Fibroblast of the aortic adventitia (primary cell): ENCODE data around the gene MIF4GD. TPM values are rescaled to one million over a fixed set of nuclear protein-coding genes. Genes with fewer than 3 reads are reported as not detected.
"Not testable (repeated sequence)": the region's sequence is repeated elsewhere in the genome, so short reads cannot be mapped to it uniquely, and the experiment has no call there.

Experiments used
- DNase-seq: peaks from one replicate; pipeline ENCODE4 v3.0.0-alpha.2; 2010; ENCODE audit warnings: low read depth
- H3K4me3 ChIP-seq: 2 replicates; pipeline ENCODE4 v1.5.1; 2011; ENCODE audit warnings: low read depth, mild to moderate bottlenecking, control low read depth, low read length, moderate library complexity
- total RNA-seq: library from RNA; depleted of rRNA; stranded (reverse); fragments of >200 nt; gene quantifications from 2 replicates; pipeline ENCODE4 v1.2.3, GENCODE V29; 2012; ENCODE audit warnings: low replicate concordance
- TF ChIP-seq, protein P1 (sequence below): IDR thresholded peaks from 2 replicates; pipeline ENCODE4 v1.5.1; 2011; ENCODE audit warnings: mild to moderate bottlenecking, low read length, control low read depth, inconsistent platforms; ENCODE audit not compliant: insufficient read depth

Gene MIF4GD
- total RNA-seq, 1 donor: 9.9 TPM

DNA sequence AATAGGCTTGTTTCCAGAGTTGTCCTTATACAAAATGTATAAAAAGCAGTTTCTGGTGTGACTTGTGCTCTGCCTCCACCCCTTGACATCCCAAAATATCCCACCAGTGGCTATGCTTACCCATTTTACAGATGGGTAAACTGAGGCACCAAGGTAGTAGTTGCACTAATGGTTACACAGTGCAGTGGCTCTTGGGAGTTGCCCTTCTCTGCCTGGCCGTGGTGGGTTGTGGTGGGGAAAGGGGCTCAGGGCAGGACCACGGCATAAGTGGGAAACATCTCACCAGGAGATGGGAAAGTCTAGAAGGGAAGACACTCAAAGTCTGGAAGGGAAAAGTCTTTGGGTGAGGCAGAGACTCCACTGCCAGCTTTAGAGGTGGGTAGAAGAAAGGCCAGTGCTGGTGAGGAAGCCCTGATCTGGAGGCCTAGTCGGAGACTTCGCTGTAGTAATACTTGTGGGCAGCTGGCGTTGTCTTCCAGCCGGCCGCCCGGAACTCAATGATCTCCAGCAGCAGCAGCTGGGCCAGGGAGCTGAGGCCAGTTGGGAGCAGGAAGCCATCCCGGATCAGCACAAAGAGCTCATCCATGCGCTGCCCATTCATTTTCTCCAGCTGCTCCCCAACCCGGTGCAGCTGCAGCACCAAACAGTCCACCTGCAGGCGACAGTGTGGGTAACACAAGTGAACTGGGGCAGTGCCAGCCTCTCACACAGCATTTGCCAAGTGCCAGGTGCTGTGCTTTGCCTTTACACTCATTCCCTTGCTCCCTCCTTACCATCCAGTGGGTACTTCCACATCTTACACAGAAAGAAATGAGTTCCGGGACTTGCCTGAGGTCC, 4.5 kb downstream of the MIF4GD start:
- DNase-seq: no peak
- no peak overlapping the region for H3K4me3 ChIP-seq
- TF ChIP-seq, protein P1, sequence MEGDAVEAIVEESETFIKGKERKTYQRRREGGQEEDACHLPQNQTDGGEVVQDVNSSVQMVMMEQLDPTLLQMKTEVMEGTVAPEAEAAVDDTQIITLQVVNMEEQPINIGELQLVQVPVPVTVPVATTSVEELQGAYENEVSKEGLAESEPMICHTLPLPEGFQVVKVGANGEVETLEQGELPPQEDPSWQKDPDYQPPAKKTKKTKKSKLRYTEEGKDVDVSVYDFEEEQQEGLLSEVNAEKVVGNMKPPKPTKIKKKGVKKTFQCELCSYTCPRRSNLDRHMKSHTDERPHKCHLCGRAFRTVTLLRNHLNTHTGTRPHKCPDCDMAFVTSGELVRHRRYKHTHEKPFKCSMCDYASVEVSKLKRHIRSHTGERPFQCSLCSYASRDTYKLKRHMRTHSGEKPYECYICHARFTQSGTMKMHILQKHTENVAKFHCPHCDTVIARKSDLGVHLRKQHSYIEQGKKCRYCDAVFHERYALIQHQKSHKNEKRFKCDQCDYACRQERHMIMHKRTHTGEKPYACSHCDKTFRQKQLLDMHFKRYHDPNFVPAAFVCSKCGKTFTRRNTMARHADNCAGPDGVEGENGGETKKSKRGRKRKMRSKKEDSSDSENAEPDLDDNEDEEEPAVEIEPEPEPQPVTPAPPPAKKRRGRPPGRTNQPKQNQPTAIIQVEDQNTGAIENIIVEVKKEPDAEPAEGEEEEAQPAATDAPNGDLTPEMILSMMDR: no peak

DNA sequence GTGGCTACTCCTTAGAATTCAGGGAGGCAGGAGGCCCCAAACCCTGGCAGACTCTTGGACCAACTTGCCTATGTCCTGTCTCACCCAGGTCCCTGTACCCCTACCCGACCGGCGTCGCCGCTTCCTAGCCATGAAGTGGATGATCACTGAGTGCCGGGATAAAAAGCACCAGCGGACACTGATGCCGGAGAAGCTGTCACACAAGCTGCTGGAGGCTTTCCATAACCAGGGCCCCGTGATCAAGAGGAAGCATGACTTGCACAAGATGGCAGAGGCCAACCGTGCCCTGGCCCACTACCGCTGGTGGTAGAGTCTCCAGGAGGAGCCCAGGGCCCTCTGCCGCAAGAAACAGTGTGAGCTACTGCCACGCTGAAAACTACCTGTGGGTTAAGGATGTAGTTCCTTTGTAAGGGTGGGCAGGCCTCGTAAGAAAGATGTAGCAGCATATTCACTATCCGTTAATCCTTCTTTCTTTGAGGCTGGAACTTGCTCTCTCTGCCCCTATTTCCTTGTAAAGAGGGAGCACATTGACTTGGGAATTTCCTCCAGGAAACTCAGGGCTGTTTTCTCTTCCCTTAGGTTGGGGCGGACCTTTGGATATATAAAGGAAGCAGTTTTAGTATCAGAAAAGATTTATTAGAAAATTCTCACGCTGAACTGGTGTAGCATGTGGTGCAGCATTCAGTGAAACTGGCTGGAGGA, 5.3 kb downstream of the MIF4GD start:
- no peak for DNase-seq
- H3K4me3 ChIP-seq: no peak overlapping the region
- TF ChIP-seq, protein P1: no peak

DNA sequence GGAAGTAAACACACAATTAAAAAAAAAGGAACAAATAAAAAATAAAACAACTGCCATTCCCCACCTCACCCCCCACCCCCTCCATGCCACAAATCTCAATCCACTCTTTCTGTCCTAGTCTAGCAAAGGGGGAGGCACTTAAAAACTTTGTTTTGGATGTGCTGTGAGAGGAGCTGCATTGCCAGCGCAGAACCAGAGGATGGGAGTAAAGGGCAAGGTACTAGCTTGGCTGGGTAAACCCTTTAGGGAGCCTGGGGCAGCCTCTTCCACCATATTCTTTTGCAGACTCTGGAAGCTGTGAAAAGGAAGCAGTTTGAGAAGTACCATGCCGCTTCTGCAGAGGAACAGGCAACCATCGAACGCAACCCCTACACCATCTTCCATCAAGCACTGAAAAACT, 8.0 kb downstream of the MIF4GD start:
- no peak overlapping the region for H3K4me3 ChIP-seq
- no peak for DNase-seq
- TF ChIP-seq, protein P1: no peak

DNA sequence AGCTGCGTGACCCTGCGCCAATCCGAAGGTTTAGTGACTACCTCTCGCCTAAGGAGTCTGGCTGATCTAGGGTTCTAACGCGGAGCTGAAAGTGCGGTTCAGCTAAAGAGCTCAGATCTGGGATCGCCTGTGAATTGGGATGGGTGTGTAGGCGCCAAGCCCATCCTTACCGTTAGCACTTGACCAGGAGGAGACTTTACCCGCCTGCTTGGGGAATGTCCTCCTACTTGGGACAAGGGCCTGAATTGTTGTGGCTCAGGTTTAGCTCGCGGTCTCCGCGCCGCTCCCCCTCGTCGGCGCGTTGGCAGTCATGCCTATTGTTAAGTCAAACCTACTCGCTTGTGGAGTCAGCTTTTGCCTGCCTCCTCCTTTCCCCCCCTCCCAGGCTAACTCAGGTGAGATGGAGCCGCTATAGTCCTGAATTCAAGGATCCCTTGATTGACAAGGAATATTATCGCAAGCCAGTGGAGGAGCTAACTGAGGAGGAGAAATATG, 8.9 kb downstream of the MIF4GD start:
- TF ChIP-seq, protein P1: no peak
- no peak for DNase-seq
- peak overlapping the region; percentile 93 for H3K4me3 ChIP-seq

DNA sequence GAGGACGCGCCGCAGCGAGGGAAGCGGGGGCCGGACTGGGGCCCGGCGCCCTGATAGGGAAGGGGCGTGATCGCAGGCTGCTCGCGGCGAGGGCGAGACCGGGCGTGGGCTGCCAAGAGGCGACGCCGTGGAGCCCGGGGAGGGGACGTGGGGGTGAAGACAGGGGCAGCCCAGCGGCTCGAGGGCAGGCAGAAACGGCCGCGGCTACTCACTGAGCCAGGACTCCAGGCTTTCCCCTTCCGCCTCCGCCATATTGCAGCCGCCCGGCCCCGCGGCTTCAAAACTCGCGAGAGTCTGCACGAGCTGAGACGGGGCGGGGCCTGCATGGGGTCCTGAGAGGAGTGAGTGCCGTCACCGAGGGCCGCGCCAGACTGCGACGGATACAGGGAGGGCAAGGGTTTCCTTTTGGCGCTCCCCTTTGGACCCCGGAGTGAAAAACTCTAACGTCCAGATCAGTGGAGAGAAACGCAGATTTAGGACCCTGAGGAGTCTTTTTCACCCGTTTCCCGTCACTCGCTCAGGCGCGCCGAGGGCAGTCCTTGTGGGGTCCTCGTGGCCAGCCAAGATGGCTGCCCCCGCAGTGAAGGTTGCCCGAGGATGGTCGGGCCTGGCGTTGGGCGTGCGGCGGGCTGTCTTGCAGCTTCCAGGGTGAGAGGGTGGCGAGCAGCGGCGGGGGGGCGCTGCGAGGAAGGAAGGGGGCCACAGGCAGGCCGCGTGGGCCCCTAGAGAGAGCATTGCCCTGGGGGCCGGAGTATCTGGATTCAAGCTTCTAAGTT, 9.5 kb downstream of the MIF4GD start, which contains the start of the genes GGA3 and MRPS7:
Gene GGA3 (minus strand): TSS at position 271 of the 776 bp plus-strand sequence. CDS start 19 bp downstream, at position 252.
Gene MRPS7 (plus strand): TSS at position 544 of the 776 bp plus-strand sequence. CDS start 22 bp downstream, at position 566.
- peak within 1 kb of the TSS; percentile 93 for H3K4me3 ChIP-seq
- TF ChIP-seq, protein P1: no peak
- DNase-seq: peak; percentile 93

DNA sequence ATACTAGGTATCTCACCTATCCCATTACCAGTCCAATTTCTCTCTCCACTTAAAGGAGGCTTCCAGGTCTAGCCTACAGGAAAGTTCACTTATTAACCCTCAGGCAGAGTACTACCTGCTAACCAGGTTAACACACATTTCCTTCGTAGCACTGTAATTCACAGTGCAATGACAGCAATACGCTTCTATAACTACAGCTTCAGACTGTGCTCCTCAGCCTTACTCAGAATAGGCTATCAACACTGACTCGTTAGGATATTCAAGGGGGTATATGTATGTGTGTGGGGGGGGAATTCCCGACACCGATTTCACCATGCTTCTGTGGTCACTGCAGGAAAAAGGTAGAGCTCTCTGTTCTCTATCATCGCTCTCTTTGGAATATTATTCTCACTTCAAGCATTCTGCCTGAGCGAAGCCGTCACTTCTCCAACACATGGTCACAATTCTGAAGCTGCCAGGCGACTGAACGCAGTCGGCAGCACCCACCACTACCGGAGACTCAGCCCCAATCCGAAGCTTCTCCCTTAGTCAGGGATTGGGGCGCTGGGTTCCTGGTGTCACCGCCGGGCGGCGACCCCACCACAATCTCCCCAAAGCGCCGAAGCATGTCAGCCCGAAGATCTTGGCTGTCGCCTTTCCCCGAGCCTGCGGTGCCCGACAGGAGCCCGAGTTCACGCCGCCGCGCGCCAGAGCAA, 10.2 kb downstream of the MIF4GD start:
- DNase-seq: no peak
- TF ChIP-seq, protein P1: peak; percentile 10
- peak overlapping the region; percentile 93 for H3K4me3 ChIP-seq

DNA sequence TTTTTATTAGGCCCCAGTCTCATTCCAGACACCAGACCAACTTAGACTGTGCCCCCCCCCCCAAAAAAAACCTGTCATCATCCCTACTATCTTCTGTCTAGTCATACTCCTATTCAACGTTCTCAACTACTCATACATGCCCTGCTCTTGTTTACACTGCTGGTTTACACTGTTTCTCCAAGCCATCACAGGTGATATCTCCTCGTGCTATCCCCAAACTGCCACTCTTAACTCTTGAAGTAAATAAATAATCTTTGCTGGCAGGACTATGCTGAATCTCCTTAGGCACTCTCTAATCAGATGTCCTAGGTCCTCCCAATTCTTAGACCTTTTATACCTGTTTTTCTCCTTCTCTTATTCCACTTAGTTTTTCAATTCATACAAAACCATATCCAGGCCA, 13.8 kb downstream of the MIF4GD start:
- not testable (repeated sequence) for DNase-seq, H3K4me3 ChIP-seq

DNA sequence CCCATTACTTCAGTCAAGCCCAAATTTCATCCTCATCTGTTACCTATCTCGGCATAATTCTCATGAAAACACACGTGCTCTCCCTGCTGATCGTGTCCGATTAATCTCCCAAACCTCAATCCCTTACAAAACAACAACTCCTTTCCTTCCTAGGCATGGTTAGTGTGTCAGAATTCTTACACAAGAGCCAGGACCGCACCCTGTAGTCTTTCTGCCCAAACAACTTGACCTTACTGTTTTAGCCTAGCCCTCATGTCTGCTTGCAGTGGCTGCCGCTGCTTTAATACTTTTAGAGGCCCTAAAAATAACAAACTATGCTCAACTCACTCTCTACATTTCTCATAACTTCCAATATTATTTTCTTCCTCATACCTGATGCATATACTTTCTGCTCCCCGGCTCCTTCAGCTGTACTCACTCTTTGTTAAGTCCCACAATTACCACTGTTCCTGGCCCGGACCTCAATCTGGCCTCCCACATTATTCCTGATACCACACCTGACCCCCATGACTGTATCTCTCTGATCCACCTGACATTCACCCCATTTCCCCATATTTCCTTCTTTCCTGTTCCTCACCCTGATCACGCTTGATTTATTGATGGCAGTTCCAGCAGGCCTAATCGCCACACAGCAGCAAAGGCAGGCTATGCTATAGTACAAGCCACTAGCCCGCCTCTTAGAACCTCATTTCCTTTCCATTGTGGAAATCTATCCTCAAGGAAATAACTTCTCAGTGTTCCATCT, 14.9 kb downstream of the MIF4GD start:
- DNase-seq: peak; percentile 67
- not testable (repeated sequence) for H3K4me3 ChIP-seq
